NCI-H146 (cell line): ENCODE data around the gene DAZL.
"Not testable (repeated sequence)": the region's sequence is repeated elsewhere in the genome, so short reads cannot be mapped to it uniquely, and the experiment has no call there.

Experiments used
- DNase-seq: peaks from one replicate; lab custom pipeline; 2025; lab: John Stamatoyannopoulos, UW

The DAZL gene

GRCh38 chr3:16604887-16605602 is at the start of gene DAZL:
TSS of gene DAZL (minus strand) at chr3:16605423. CDS start at chr3:16605205, 218 bp downstream.
- no peak for DNase-seq

- no peak for DNase-seq
Measured at GRCh38 chr3:16654976-16655375, 49.8 kb upstream of the DAZL start.

- no peak for DNase-seq
Measured at GRCh38 chr3:16653712-16654111, 48.5 kb upstream of the DAZL start.

- no peak for DNase-seq
Measured at GRCh38 chr3:16647668-16648067, 42.4 kb upstream of the DAZL start.

GRCh38 chr3:16639806-16640205 is 34.6 kb upstream of the DAZL start:
- DNase-seq: no peak

GRCh38 chr3:16633948-16634347 is 28.7 kb upstream of the DAZL start:
- no peak for DNase-seq

- no peak for DNase-seq
Measured at GRCh38 chr3:16632395-16632794, 27.2 kb upstream of the DAZL start.

- DNase-seq: no peak
Measured at GRCh38 chr3:16618721-16619120, 13.5 kb upstream of the DAZL start.

- DNase-seq: not testable (repeated sequence)
Measured at GRCh38 chr3:16617155-16617554, 11.9 kb upstream of the DAZL start.

GRCh38 chr3:16616083-16616482 is 10.9 kb upstream of the DAZL start:
- DNase-seq: no peak

GRCh38 chr3:16614033-16615031 is 9.1 kb upstream of the DAZL start:
- no peak for DNase-seq

GRCh38 chr3:16609927-16610580 is 4.8 kb upstream of the DAZL start:
- no peak for DNase-seq

- DNase-seq: no peak
Measured at GRCh38 chr3:16608816-16609215, 3.6 kb upstream of the DAZL start.

- DNase-seq: no peak
Measured at GRCh38 chr3:16607718-16608117, 2.5 kb upstream of the DAZL start.

- no peak for DNase-seq
Measured at GRCh38 chr3:16606398-16606797, 1.2 kb upstream of the DAZL start.

GRCh38 chr3:16605966-16606365 is 743 bp upstream of the DAZL start:
- DNase-seq: no peak

GRCh38 chr3:16604433-16604832 is 790 bp downstream of the DAZL start:
- no peak for DNase-seq

GRCh38 chr3:16601537-16602005 is 3.7 kb downstream of the DAZL start:
- no peak for DNase-seq

GRCh38 chr3:16600780-16601536 is 4.3 kb downstream of the DAZL start:
- DNase-seq: peak; percentile 67

- no peak for DNase-seq
Measured at GRCh38 chr3:16599694-16600093, 5.5 kb downstream of the DAZL start.

GRCh38 chr3:16596352-16597032 is 8.7 kb downstream of the DAZL start:
- DNase-seq: no peak
